ENCODE results near the gene TBC1D22A. TPM values are rescaled to one million over a fixed set of nuclear protein-coding genes. Genes with fewer than 3 reads are reported as not detected.

TBC1D22A gene
- total RNA-seq, 4 donors from 2014 or later: 9.2 to 45.3 (median 22.8) TPM

DNA sequence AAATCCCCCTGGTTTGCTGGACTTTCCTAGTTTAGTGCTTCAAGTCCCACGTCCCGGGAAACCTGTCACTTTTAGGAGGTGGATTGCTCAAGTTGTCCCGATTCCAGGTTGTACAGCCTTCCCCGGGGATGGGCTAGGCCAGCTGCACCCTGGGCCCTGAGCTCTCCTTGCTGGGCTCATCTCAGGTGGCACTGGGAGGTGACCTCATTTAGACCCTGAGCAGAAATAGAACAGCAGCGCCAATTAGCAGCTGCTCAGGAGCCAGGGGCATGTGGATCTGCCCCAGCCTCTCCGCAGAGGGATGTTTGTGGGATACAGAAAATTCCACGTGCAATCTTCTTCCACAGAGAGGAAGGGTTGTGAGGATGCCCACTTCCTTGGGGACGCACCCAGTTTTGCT, 14.8 kb upstream of the TBC1D22A start:
- no peak for DNase-seq
- H3K27ac ChIP-seq: no peak overlapping the region
- intact Hi-C loops (cut with DNase I; ENCODE audit: low total_unique reads): no loop called here
- no peaks in the 10 kb centered on the region for H3K4me1 ChIP-seq
- TF ChIP-seq, protein P1, sequence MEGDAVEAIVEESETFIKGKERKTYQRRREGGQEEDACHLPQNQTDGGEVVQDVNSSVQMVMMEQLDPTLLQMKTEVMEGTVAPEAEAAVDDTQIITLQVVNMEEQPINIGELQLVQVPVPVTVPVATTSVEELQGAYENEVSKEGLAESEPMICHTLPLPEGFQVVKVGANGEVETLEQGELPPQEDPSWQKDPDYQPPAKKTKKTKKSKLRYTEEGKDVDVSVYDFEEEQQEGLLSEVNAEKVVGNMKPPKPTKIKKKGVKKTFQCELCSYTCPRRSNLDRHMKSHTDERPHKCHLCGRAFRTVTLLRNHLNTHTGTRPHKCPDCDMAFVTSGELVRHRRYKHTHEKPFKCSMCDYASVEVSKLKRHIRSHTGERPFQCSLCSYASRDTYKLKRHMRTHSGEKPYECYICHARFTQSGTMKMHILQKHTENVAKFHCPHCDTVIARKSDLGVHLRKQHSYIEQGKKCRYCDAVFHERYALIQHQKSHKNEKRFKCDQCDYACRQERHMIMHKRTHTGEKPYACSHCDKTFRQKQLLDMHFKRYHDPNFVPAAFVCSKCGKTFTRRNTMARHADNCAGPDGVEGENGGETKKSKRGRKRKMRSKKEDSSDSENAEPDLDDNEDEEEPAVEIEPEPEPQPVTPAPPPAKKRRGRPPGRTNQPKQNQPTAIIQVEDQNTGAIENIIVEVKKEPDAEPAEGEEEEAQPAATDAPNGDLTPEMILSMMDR (IDR thresholded peaks at IDR 0.05): no peak
- TF ChIP-seq POLR2A (IDR thresholded peaks at IDR 0.05): no peak
- H3K36me3 ChIP-seq: no peaks in the 10 kb centered on the region
- no peak overlapping the region for H3K4me3 ChIP-seq
- H3K27me3 ChIP-seq: no peaks in the 10 kb centered on the region
- no peaks in the 10 kb centered on the region for H3K9me3 ChIP-seq

DNA sequence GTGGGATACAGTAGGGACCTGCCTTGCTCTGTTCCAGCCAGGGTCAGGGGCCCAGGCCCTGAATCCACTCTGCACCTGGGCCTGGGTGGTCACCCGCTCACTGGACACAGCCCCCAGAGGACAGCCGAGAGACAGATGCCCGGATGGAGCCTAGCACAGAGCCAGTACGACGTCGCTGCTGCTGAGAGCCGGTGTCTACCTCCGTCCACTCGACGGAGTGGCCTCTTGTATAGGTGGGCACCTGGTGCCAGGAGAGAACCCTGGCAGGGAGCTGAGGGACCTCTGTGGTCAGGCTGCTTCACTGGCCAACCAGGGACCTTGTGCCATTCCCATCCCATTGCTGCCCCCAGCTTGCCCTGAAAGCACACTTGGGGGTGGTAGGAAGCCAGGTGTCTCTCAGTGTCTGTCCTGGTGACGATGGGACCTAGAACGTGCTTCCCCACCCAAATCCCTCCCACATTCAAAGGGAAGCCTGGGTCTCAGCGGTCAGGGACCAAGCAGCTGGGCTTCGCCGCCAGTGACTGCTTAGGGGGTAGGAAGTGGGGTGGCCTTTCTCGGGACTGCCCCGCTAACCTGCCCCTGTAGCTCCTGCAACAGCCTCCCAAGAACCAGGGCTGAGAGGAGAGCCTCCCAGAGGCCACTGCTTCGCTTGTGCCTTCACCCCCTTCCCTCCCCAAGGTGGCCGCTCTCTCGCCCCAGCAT, 14.1 kb upstream of the TBC1D22A start:
- no peaks in the 10 kb centered on the region for H3K36me3 ChIP-seq
- no peak overlapping the region for H3K4me3 ChIP-seq
- intact Hi-C loops (cut with DNase I; ENCODE audit: low total_unique reads): no loop called here
- no peaks in the 10 kb centered on the region for H3K4me1 ChIP-seq
- DNase-seq: no peak
- no peaks in the 10 kb centered on the region for H3K9me3 ChIP-seq
- TF ChIP-seq, protein P1 (IDR thresholded peaks at IDR 0.05): no peak
- TF ChIP-seq POLR2A (IDR thresholded peaks at IDR 0.05): no peak
- no peak overlapping the region for H3K27ac ChIP-seq
- H3K27me3 ChIP-seq: no peaks in the 10 kb centered on the region

DNA sequence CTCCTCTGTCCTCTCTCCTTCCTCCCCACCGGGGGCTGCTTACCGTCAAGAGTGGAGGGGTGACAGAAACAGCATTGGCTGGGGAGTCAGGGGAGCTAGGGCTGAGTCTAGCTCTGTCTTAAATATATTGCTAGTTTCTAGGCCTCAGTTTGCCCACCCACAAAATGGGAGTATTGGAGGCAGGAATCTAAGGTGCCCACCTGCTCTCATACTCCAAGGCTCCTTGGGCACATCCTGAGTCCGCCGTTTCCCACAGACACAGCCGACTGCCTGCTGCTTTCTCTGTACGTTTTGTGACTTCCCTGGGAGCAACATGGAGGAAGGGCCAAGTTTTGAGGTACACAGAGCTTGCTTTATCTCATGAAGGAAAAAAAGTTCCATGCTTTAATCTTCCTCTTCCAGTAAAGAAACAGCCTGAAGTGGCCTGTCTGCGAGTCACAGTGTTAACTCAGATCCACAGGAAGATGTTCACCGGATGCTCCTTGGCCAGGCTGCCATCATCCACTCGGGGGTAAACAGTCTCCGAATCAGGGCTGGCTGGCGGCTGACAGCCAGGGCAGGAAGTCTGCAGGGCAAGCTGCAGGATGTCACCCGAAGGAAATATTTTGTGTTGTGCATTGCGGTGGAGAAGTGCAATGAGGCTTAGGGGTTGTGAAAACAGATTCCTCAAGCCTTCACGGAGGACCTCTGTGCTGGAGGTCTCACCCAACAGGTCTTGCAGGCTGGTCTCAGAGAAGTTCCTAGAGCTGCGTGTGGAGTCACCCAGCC, 13.4 kb upstream of the TBC1D22A start:
- Histone ChIP-seq H3K27ac (no peak overlapping the region), H3K27me3 (no peaks in the 10 kb centered on the region), H3K9me3 (no peaks in the 10 kb centered on the region), H3K4me3 (no peak overlapping the region), H3K36me3 (no peaks in the 10 kb centered on the region), H3K4me1 (peaks cover 0 to 6% of the 10 kb centered on the region in 2 donors)
- TF ChIP-seq POLR2A (IDR thresholded peaks at IDR 0.05): no peak
- TF ChIP-seq, protein P1 (IDR thresholded peaks at IDR 0.05): no peak
- DNase-seq: no peak
- intact Hi-C loops (cut with DNase I; ENCODE audit: low total_unique reads): no loop called here

DNA sequence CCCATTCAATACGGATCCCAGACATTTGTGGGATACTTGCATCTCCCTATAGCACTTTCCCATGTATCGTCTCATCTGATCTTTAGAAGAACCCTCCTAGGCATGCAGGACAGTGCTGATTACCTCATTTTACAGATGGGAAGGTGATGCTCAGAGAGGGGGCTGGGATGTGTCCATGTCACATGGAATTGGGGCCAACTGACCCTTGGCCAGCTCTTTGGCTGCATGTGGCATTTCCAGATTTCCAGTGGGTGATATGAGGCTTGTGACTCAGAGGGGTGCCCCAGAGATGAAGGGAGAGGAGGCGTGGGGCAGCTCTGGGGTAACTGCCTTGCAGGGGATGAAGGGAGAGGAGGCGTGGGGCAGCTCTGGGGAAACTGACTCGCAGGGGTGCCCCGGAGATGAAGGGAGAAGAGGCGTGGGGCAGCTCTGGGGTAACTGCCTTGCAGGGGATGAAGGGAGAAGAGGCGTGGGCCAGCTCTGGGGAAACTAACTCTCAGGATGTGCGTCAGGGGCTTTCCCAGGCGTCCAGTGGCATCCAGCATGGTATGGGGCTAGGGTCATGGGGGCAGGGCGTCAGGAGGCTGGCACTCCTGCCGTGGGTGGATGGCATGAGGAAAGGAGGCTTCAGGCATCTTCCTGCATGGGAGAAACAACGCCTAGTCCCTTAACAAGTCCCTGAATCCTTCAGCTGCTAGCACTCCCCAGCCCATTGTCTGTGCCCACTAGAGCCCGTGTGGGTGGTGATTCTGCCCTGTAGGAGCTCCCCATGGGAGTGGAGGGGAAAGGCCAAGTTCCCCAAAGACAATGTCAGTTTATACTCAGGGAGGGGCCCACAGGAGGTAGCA, 12.5 kb upstream of the TBC1D22A start:
- no peaks in the 10 kb centered on the region for H3K27me3 ChIP-seq
- H3K4me1 ChIP-seq: peaks cover 0 to 6% of the 10 kb centered on the region in 2 donors
- TF ChIP-seq POLR2A (IDR thresholded peaks at IDR 0.05): no peak
- TF ChIP-seq, protein P1 (IDR thresholded peaks at IDR 0.05): no peak

More for the DNA sequence above, 12.5 kb upstream of the TBC1D22A start:
- Histone ChIP-seq H3K4me3 (no peak overlapping the region), H3K9me3 (no peaks in the 10 kb centered on the region), H3K36me3 (no peaks in the 10 kb centered on the region), H3K27ac (no peak overlapping the region)
- DNase-seq: no peak
- intact Hi-C loops (cut with DNase I; ENCODE audit: low total_unique reads): no loop called here
